HUES48 (cell line): ENCODE results near the gene SELL.
"Not testable (repeated sequence)": the region's sequence is repeated elsewhere in the genome, so short reads cannot be mapped to it uniquely, and the experiment has no call there.

ENCODE experiments used
- H3K27ac ChIP-seq: one replicate; pipeline ENCODE4 v1.7.0; 2013; ENCODE audit warnings: low read depth, low read length, inconsistent platforms
- H3K27me3 ChIP-seq: 2 replicates; pipeline ENCODE4 v1.6.1; 2013; ENCODE audit warnings: mild to moderate bottlenecking, low read length; ENCODE audit not compliant: control insufficient read depth, insufficient read depth
- H3K36me3 ChIP-seq: 2 replicates; pipeline ENCODE4 v1.6.1; 2013; ENCODE audit warnings: low read length; ENCODE audit not compliant: control insufficient read depth, insufficient read depth
- H3K4me1 ChIP-seq: 2 replicates; pipeline ENCODE4 v1.6.1; 2013; ENCODE audit warnings: mild to moderate bottlenecking, low read length; ENCODE audit not compliant: control insufficient read depth, insufficient read depth
- H3K4me3 ChIP-seq: 2 replicates; pipeline ENCODE4 v1.5.1; 2013; ENCODE audit warnings: mild to moderate bottlenecking, low read depth, low read length
- H3K9ac ChIP-seq: 2 replicates; pipeline ENCODE4 v1.6.1; 2013; ENCODE audit warnings: mild to moderate bottlenecking, low read depth, low read length, moderate library complexity
- H3K9me3 ChIP-seq: 2 replicates; pipeline ENCODE4 v1.6.1; 2013; ENCODE audit warnings: low read length; ENCODE audit not compliant: control insufficient read depth, insufficient read depth

Gene SELL

GRCh38 chr1:169688377-169688776, 23.0 kb downstream of the SELL start:
- peaks cover 73% of the 10 kb centered on the region for H3K27me3 ChIP-seq
- H3K27ac ChIP-seq, H3K36me3 ChIP-seq, H3K9me3 ChIP-seq, H3K9ac ChIP-seq, H3K4me3 ChIP-seq: not testable (repeated sequence)
- H3K4me1 ChIP-seq, result peaks cover 25% of the 10 kb centered on the region

GRCh38 chr1:169683661-169684060, 27.8 kb downstream of the SELL start:
- H3K27me3 ChIP-seq, result peaks cover 80% of the 10 kb centered on the region
- no peak overlapping the region for H3K4me3 ChIP-seq
- no peak overlapping the region for H3K9ac ChIP-seq
- 0 out of 2 replicates have a peak, but pooled peaks cover 4% of the 10 kb centered on the region for H3K9me3 ChIP-seq
- H3K36me3 ChIP-seq, result no peaks in the 10 kb centered on the region
- no peak overlapping the region for H3K27ac ChIP-seq
- no peaks in the 10 kb centered on the region for H3K4me1 ChIP-seq

- H3K9ac ChIP-seq, H3K9me3 ChIP-seq, H3K4me1 ChIP-seq, H3K4me3 ChIP-seq, H3K36me3 ChIP-seq, H3K27ac ChIP-seq: not testable (repeated sequence)
- peaks cover 79% of the 10 kb centered on the region for H3K27me3 ChIP-seq
Observed at GRCh38 chr1:169683168-169683567, 28.3 kb downstream of the SELL start.

GRCh38 chr1:169682071-169682470, 29.3 kb downstream of the SELL start:
- no peaks in the 10 kb centered on the region for H3K36me3 ChIP-seq
- no peak overlapping the region for H3K27ac ChIP-seq
- peaks cover 79% of the 10 kb centered on the region for H3K27me3 ChIP-seq
- no peak overlapping the region for H3K9ac ChIP-seq
- H3K4me1 ChIP-seq, result no peaks in the 10 kb centered on the region
- 0 out of 2 replicates have a peak, but pooled peaks cover 4% of the 10 kb centered on the region for H3K9me3 ChIP-seq
- H3K4me3 ChIP-seq, result no peak overlapping the region

GRCh38 chr1:169681140-169681539, 30.3 kb downstream of the SELL start:
- no peaks in the 10 kb centered on the region for H3K36me3 ChIP-seq
- 0 out of 2 replicates have a peak, but pooled peaks cover 4% of the 10 kb centered on the region for H3K9me3 ChIP-seq
- H3K4me3 ChIP-seq, result no peak overlapping the region
- H3K4me1 ChIP-seq, result peaks cover 2% of the 10 kb centered on the region; the same call in 1 of the 2 replicates
- H3K9ac ChIP-seq, result no peak overlapping the region
- H3K27me3 ChIP-seq, result peaks cover 73% of the 10 kb centered on the region
- no peak overlapping the region for H3K27ac ChIP-seq

GRCh38 chr1:169680377-169681019, 30.9 kb downstream of the SELL start:
- H3K9ac ChIP-seq, result no peak overlapping the region
- peaks cover 71% of the 10 kb centered on the region for H3K27me3 ChIP-seq
- H3K27ac ChIP-seq, result no peak overlapping the region
- H3K36me3 ChIP-seq, result no peaks in the 10 kb centered on the region
- H3K4me3 ChIP-seq, result no peak overlapping the region
- H3K9me3 ChIP-seq, result 0 out of 2 replicates have a peak, but pooled peaks cover 4% of the 10 kb centered on the region
- peaks cover 8% of the 10 kb centered on the region; the same call in 1 of the 2 replicates for H3K4me1 ChIP-seq

- Histone ChIP-seq H3K9me3 (0 out of 2 replicates have a peak, but pooled peaks cover 4% of the 10 kb centered on the region), H3K36me3 (no peaks in the 10 kb centered on the region), H3K4me3 (no peak overlapping the region), H3K4me1 (peaks cover 8% of the 10 kb centered on the region; the same call in 1 of the 2 replicates), H3K9ac (no peak overlapping the region), H3K27ac (no peak overlapping the region), H3K27me3 (peaks cover 63% of the 10 kb centered on the region)
Observed at GRCh38 chr1:169679692-169680091, 31.7 kb downstream of the SELL start.

GRCh38 chr1:169676001-169676400, 35.4 kb downstream of the SELL start:
- peaks cover 8% of the 10 kb centered on the region; the same call in 1 of the 2 replicates for H3K4me1 ChIP-seq
- H3K27ac ChIP-seq, result no peak overlapping the region
- H3K9ac ChIP-seq, result no peak overlapping the region
- no peaks in the 10 kb centered on the region for H3K36me3 ChIP-seq
- H3K4me3 ChIP-seq, result no peak overlapping the region
- H3K27me3 ChIP-seq, result peaks cover 27% of the 10 kb centered on the region
- no peaks in the 10 kb centered on the region for H3K9me3 ChIP-seq

- Histone ChIP-seq H3K9ac (no peak overlapping the region), H3K9me3 (no peaks in the 10 kb centered on the region), H3K4me1 (peaks cover 3% of the 10 kb centered on the region; the same call in 1 of the 2 replicates), H3K27me3 (no peaks in the 10 kb centered on the region), H3K36me3 (no peaks in the 10 kb centered on the region), H3K27ac (no peak overlapping the region), H3K4me3 (no peak overlapping the region)
Observed at GRCh38 chr1:169670836-169671235, 40.6 kb downstream of the SELL start.

GRCh38 chr1:169670244-169670643, 41.2 kb downstream of the SELL start:
- not testable (repeated sequence) for H3K9ac ChIP-seq, H3K27ac ChIP-seq, H3K4me3 ChIP-seq, H3K36me3 ChIP-seq, H3K27me3 ChIP-seq, H3K9me3 ChIP-seq, H3K4me1 ChIP-seq

- H3K9ac ChIP-seq, H3K27ac ChIP-seq, H3K9me3 ChIP-seq, H3K27me3 ChIP-seq, H3K36me3 ChIP-seq, H3K4me3 ChIP-seq, H3K4me1 ChIP-seq: not testable (repeated sequence)
Observed at GRCh38 chr1:169667699-169668596, 43.5 kb downstream of the SELL start.
